Retina (tissue), 1 donor: Measurements from ENCODE around the gene TAOK1.

ENCODE experiments used
- DNase-seq: peaks from one replicate; pipeline ENCODE4 v3.0.0-alpha.2; 2016

Gene TAOK1

DNA sequence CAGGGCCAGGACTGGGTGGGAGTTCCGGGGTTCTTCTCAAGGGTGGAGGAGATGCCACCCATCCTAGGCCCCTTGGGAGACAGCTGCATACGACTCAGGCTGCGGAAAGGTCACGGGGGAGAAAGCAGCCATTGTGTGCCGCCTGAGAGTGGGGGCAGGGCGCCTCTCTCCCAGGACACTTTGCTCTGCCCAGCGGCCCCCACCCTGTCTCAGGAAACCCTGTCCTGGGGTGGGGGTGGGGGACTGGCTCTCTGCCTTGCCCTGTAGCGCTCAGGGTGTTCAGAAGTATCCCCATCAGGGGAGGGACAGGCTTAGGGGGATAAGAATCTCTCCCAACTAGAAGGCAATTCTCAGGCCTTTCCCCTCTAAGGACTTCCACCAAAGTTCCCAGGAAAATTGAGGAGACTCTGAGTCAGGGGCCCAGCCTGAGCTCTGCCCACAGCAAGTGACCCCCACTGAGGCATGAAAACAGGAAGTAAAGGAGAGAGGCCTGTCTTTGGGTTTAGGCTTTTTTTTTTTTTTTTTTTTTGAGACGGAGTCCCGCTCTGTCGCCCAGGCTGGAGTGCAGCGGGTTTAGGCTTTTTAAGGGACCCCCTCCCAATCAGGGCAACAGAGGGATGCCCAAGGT, 194.4 kb downstream of the TAOK1 start:
- DNase-seq, result peak; percentile 59

DNA sequence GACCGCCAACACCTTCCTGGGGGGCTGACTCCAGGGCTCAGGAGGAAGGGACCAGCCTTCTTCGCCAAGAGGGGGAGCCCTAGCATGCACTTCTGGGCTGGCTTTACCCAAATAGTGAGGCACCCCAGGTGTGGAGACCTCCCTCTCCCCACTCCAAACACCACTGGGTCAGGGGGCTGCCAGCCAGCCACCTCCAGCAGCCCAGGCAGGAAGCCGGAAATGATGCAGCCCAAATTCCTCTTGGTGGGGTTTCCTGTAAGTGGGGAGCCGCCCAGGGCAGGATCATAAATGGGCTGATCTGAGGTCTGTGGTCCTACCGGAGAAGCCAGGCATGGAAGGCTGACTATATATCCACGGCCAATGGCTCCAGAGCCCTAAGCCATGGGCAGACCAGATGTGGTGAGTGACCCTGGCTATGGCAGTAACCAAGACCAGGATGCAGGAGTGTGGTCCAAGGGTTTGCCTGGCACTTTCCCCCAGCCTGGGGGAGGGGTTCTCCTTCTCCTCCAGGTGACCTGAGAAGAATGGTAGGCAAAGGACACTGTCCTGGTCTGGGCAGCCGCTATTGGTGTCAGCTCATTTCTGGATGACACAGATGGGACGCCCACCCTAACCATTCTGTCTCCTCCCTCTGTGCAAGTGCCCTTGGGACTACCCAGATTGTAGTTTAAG, 195.1 kb downstream of the TAOK1 start:
- no peak for DNase-seq

DNA sequence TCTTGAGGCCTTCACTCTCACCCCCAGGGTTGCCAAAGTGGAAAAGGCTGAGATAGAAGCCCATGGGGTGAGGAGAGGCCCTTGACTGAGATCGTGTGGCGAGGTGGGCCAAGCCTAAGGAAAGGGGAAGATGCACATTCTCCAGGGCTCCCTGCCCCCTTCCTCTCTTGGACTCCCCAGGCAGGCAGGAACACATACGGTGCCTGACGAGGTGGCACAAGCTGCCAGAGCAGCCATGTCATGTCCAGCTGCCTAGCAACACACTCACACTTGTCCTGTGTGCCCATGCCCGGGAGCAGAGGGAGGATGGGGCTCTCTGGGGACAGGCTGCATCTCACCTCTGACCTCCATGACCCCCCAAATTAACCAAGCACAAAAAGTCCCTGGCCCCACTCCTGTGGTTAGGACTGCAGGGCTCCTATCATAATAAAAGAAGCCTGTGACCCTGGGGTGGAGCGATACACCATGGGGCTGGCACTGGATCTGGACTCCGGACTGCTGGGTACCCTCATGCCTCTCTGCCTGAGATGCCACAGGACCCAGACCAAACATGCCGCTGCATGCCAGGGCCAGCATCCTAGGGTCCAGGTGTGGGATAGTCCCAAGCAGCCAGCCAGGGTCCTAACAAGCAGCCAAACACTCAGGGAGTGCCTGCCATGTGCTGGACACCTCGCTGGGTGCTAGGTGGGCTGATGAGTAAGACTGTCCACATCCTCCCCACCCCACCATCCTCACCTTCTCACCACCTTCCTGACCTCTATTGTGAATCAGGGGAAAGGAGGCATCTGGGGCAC, 196.7 kb downstream of the TAOK1 start:
- DNase-seq, result no peak

DNA sequence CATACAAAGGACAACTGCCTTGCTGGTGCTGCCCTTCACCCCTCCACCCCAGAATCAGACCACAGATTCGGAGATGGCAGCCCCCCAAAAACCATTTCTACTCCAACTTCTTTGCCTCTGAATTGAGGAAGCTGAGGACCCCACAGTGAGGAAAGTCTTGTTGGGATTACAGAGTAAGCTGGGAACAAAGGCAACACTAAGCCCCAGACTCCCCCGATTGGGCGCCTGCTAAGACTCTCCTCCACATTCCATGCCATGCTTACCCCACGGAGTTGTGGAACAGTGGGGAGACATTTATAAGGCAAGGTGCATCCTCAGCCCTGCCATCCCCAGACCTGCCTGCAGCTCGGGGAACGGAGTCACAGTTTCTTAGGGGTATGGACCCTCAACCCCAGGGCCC, 197.4 kb downstream of the TAOK1 start:
- no peak for DNase-seq

DNA sequence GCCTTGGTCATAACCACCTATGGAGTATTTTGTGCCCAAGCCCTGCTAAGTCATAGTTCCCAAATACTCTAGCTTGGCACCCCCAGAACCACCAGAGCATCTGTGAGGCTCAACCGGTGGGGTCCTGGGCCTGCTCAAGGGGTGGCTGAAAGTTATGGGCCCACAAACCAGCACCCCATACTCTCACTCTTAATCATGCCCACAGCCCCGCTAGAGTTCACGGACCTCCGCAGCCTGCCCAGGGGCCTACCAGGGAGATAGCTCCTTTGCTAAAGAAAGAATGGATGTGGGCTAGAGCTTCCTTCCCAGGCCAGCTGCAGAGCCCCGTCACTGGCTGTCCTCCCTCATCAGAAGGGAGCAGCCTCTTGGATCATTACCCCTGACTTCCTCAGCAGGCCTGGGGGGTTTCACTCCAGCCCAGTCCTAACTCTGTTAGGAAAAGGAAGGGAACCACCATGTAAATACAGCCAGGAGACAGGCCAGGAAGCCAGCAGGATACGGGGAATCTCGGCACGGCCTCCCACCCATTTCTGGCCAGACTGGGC, 197.9 kb downstream of the TAOK1 start:
- no peak for DNase-seq

DNA sequence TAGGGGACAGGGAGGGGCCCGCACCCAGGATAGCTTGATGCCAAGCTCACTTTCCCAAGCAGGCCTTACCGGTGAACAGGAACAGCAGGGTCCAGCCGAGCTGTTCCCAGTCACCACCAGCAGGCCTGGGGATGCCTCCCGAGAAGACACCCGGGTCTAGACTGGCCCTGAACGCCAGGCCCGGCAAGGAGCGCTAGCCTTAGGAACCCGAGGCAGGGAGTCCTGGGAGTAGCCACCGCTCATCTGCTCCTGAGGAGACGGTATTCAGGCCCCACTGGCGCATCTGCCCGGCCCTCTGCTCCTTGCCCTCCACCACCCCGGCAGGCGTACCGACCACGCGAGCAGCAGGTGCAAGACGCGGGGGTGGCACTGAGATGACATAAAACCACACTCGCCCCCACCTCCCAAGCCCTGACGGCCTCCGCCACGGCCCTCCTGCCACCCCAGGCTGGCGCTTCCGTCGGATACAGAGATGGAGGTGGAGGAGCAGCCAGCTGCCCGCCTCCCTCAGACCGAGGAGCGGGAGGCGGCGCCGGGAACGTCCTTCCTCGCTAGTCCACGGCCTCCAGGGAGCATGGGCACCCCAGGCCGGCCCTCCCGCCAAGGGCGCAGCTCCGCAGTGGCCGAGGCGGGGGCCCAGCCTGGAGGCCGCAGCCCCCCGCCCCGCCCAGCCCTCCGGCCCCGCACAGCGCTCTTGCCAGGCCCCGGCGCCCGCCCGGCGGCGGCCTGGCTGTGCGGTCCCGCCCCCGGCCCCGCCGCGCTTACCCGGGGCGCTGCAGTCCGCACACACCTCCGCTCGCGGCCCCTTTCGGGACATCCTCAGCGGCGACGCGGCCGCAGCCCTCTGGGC, 198.6 kb downstream of the TAOK1 start:
- peak; percentile 69 for DNase-seq

DNA sequence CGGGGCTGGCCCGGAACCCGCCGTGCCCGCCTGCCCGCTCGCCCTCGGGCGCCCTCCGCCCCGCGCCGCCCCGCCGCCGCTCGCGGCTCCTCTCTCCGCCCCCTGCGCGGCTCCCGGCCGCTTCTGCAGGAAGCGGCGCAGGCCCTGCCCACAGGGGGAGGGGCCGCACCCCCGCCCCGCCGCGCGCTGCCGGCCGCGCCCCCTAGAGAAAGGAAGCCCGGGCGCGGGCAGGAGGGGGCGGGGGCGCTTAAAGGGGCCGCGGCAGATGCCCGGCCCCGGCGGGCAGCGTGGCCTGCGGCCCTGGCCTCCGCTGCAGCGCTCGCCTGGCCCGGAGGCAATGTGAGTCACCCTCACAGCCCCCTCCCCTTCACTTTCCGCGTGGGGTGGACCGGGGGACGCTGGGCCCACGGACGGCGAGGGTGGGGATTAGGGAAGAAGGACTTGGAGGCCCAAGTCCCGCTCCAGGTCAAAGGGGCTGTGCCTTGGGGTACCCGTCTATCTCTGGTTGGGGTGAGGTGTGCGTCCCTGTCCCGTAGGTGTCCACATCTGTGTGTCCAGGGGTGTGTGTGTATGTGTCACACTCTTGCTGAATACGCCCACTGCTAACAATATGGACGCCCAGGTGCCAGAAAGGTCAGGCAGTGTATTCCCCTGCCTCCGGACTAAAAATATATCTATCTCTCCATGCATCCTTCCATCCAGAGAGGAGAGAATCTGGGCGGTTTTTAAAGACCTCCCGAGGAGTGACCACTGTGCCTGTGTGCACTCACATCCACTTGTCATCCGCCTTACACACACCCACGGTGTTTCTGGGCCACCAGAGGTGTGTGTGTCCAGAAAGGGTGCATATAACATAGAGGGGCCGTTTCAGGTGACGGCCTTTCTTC, 199.6 kb downstream of the TAOK1 start, which contains the start of gene GIT1:
GIT1 (minus strand) TSS at position 125 of the 887 bp plus-strand sequence. CDS start 270 bp downstream, outside the sequence.
- peak; percentile 89 for DNase-seq

DNA sequence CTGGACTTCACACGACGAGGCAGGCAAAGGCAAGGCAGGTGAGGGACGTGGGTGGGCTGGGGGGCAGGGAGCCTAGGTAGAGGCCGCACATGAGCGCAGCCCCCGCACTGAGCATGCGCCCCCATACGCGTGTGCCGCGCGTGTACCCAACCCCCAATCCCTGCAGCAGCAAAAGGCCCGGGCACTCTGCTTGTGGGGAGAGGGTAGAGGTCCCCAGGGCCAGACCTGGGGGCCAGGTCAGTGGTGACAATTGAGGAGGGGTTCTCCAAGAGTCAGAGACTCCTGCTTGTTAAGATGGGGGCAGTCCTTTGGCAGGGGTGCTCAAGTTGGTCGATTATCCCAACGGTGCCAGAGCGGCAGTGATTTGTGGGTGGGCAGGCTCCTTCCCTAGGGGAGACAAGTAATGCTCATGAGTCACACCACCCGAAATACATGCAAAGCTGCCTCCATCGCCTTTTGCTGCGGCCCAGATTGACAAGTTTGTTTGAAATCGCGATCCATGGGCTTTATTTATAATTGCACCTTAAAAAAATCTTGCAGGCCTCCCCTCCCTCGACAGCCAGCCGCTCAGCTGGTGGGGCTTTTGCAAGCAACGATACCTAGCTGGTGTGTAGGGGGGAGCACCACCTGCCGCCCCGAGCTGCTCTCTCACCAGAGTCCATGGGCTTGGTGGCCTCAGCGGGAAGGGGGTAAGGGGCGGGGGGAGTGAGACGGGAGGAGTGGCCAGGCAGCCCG, 200.4 kb downstream of the TAOK1 start:
- peak; percentile 56 for DNase-seq

DNA sequence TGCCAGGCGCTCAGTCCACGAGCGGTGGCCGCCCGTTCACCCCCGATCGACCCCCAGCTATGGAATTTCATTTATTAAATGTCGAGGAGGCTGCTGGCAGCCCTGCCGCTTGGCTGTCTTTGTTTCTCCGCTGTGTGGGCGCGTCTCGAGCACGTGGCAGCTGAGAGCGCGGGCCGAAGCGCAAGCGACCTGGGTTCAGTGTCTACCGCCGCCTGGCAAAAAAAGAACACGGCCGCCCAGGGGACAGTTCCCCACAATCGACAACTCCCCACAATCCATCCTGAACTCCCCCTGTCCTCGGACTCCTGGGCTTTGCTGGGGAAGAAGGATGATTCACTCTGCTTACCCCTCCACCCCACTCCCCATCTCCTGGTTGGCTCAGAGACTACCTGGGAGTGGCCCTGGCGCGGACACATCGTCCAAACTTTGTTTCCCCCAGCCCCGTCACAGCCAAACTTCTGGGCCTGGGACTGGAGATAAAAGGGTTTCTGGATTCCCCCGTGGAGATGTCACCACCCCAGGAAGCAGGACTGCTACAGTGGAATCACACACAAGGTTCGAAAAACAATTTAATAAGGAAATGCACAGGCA, 201.1 kb downstream of the TAOK1 start:
- peak; percentile 91 for DNase-seq

DNA sequence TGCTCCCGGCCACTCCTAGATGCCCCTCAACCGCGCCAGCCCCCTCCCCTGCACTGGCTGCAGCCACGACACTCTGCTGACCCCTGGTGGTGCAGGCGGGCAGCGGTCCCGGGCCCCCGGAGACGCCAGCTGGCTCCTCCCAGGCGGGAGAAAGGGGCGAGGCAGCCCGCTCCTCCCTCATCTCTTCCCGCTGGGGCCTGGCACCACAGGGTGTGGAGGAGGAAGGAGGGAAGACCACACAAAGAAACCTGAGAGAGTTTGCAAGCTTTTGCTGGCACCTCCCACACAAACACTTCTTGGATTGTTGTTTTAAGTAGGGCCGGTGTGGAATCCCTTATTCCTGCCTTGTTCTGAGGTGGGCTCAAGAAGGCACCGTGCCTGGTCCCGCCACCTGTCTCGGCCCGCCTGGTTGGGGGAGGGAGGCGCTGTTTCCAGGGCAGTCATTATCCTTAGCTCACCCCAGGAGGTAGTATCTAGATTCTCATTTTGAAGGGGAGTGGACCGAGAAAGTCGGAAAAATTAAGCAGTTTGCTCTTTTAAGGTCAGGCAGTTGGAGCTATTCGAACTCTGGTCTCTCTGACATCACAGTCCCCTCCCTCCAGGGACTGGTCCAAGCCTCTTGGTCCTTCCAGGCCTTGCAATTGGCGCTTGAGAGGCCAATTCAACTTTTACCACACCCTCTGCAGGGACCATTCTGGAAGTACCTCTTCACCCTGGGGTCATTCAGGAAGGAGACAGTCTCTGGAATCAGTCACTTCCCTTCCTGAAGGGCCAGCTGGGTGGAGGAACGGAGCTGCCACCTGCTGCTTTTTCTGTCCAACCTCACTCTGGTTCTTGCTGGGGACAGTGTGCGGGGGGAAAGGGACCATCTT, 201.8 kb downstream of the TAOK1 start:
- DNase-seq, result peak; percentile 98

DNA sequence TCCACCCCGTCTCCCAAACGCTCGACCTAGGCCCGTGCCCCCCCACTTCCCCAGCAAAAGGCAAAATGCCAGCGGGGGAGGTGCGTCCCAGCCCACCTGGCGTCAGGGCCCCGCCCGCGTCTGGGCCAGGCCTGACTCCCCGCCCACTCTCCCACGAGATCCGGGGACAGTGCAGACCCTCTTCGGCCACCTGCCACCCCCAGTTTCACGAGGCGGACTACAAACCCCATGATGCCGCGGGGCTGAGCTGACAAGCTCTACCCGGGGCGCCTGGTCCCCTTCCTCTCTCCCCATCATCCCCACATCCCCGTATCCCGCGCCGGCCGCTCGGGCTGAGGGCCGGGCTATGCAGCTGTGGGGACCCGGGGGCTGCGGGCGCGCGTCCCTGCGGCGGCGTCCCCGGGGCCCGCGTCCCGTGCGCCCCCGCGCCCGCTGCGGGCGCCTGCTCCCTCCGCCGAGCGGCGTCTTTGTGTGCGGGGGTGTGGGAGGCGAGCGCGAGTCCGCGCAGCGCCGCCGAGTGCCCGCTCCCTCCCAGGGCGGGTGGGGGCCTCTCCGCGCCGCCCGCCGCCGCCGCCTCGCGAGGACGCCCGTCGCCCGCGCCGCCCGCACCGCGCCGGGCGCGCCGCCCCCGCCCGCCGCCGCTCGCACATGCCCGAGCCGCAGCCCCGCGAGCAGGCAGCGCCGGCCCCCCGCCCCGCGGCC, 202.8 kb downstream of the TAOK1 start, which contains the start of gene ANKRD13B:
ANKRD13B (plus strand) TSS at position 283 of the 702 bp plus-strand sequence. CDS start 490 bp downstream, outside the sequence.
- peak; percentile 73 for DNase-seq

DNA sequence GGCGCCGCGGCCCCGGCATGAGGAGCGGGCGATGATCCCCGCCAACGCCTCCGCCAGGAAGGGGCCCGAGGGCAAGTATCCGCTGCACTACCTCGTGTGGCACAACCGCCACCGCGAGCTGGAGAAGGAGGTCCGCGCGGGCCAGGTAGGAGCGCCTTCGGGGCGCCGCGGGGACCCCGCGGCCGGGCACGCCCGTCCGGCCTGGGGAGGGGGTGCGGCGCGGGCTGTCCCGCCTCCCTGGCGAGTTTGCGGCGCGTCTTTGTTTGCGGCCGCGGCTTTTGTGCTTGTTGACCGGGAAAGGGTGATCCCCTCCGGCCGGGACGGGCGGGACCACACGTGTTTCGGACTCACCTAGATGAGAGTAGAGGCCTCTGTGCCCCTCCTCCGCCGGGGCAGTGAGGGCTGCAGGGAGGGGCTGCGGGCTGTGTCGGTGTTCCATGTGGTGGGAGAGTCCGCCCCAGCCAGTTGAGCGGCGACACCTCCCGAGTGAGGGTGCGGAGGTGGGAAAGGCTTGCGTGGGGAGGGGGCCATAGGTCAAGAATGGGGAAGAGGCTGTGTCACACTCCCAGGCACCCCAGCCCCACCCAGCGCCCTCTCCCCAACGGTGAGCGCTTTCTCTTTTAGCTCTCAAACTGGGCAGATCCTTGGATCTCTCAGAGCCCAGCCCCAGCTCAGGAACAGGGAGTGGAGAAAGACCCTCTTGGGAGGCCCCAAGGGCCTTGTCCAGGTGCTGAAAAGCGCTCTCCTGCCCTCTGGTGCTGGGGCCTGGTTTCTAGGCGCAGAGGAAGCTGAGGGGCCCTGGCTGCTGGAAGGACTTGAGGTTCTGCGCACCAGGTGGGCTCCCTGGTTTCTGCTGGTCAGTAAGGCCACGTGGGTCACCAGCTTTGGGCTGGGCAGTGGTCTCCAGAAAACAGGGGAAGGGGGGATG, 203.7 kb downstream of the TAOK1 start:
- DNase-seq, result peak; percentile 53

DNA sequence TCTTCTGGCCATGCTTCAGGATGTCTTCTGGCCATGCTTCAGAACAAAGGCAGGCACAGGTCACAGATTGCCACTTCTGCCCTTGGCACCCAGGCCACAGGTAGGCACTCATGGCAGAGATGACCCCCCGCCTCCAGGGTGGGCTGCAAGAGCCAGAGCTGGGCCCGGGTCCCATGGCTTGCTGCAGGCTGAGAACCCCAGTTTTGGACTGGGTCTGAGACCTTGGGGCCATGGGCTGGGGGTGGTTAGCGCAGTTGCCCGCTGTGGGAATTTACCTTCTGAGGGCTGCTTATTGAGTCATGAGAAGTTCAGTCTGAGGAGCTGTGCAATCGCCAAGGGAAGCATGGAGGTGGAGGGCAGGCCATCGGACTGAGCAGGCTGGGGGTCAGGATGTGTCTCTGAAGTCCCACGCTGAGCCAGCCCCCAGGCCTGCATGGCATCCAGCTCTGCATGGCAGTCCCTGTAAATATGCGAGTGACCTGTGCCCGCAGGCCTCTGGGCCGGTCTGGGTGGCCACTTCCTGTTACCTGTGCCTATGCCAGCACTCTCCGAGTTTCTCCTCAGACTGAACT, 204.4 kb downstream of the TAOK1 start:
- DNase-seq, result peak; percentile 14

DNA sequence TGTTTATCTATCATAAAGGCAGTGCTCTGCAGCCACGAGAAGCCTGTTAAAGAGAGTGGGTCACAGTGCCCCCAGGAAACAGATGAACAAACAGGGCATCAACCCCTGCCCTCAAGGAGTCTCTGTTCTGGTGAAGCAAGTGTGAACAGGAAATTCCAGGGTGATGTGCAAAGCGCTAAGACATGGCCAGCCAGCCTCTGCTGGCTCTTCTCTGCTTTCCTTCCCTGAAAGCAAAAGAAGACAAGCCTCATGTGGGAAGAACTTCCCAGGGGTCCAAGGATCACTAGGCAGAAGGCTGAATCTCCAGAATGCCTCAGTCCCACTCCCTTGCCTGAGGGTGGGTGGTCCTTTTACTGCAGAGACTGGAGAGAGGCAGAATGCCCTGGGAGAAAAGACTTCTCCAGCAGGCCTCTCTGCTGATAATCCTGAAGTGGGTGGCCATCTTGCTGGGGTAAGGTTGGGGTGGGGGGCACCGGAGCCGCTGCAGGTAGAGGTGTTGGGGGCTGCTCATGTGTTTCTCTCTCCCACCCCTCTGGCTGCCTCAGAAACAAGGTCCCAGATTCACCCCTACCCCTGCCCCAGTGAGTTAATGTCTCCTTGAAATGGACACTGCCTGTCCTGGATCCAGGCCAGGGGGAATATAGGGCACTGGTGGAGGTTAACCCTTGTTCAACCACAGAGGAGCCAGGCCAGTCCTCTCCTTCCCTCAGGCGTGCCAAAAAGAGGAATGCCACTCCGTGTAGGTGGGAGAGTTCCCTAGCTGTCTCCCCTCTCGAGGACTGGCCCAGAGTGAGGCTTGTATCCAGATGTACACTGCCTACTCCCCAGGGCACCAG, 205.2 kb downstream of the TAOK1 start:
- DNase-seq, result peak; percentile 4

DNA sequence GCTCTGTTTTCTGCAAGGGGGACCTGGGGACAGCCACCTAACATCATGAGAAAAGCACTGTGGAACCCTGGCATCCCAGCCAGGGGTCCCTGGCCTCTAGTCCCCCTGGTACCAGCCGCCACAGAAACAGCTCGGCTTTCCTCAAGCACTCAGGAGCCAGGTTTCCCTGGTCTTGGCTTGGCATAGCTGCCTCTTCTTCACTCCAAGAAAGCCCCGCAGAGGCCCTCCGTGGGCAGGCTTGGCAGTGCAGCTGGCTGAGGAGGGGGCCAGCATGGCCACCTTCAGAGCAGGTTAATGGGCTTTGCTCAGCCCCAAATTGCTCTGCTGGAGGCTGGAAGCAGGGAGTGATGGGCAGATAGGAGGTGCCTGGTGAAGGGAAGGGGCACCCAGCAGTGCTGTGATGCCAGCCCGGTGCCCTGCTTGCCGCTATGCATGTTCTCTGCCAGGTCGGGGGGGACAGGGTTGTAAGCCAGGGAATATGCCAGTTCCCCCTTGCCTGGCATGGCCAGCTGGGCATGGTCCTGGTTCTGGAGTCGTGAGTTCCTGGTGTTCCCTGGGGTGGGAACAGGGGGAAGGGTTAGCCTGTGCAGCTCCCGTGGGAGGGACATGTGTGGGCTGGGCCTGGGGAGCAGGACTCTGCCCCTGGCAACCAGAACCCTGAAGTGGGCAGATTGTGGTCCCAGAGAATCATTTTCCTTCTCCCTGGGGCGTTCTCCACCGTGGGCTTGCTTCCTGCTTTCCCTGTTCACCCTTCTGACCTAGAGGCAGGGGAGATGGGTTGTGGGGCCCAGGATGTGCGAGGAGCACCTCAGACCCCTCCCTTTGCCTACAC, 206.0 kb downstream of the TAOK1 start:
- no peak for DNase-seq
